Measurements from ENCODE around the gene KLK2. TPM values are rescaled to one million over a fixed set of nuclear protein-coding genes. Genes with fewer than 3 reads are reported as not detected.

Gene KLK2
- total and polyA plus RNA-seq, 2 of the 13 experiments (the other 11 are each of a cell fraction or from before 2014, with no cell fraction given), result 0.11 TPM; not detected in 1

DNA sequence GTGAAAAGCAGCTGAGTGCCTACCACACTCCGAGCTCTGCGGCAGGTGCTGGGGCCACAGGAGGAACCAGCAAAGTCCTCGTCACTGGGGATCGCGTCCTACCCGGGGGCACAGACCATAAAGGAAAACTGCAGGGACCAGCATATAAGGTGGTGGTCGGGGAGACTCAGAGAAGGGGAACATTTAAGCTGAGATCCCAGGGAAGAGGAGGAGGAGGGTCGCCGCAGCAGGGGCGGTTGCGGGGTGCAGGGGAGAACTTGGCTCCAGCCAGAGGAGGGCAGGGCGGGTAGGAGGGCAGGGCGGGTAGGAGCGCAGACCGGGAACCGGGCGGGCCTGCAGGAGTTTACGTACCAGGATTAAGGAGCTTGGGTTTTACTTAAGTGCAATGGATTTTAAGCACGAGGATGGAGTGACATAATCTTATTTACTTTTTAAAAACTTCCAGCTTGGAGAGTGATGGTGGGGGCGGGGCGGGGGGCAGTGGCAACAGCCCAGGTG is 38.9 kb downstream of the KLK2 start:
- POLR2A ChIA-PET, result no interaction called here
- H3K4me2 ChIP-seq (ENCODE audit: low read depth, low read length), result no peak overlapping the region
- H2AFZ ChIP-seq (ENCODE audit: low read length), result no peak overlapping the region
- H3K9ac ChIP-seq (ENCODE audit: insufficient read depth, low read depth, low read length), result no peak overlapping the region
- CTCF ChIA-PET (ENCODE audit: low intra/inter-chr PET ratio, low total read pairs), result no interaction called here
- ATAC-seq (no peak), FAIRE-seq (no peak), DNase-seq (ENCODE audit: low spot score) (no peak)
- 15% methylated on average over 21 of the region's 21 CpGs for WGBS (ENCODE audit: low lambda C conversion rate)
- H3K36me3 ChIP-seq (replicated peaks in 1 of 2; ENCODE audit: control insufficient read depth in 1 of 2, insufficient read depth in 2 of 2, low read length in 2 of 2), result no peaks in the 10 kb centered on the region
- no peak overlapping the region for H3K27ac ChIP-seq (ENCODE audit: extremely low read length, insufficient read depth, low read length)
- BruUV-seq (replicated peaks), result no TSS peak
- TF ChIP-seq ZNF12 (CRISPR knock-in tag; IDR thresholded peaks at IDR 0.05) (no peak), ZNF850 (CRISPR knock-in tag; conservative IDR thresholded peaks at IDR 0.05) (no peak), THAP11 (CRISPR knock-in tag; IDR thresholded peaks at IDR 0.05) (no peak), ZNF143 (CRISPR knock-in tag; IDR thresholded peaks at IDR 0.05) (no peak), SMAD9 (CRISPR knock-in tag; IDR thresholded peaks at IDR 0.05) (no peak), ZNF7 (CRISPR knock-in tag; IDR thresholded peaks at IDR 0.05) (no peak), MTA1 (CRISPR knock-in tag; IDR thresholded peaks at IDR 0.05; ENCODE audit: borderline replicate concordance) (no peak), NFKB2 (CRISPR knock-in tag; IDR thresholded peaks at IDR 0.05; ENCODE audit: borderline replicate concordance) (no peak), ZFP1 (CRISPR knock-in tag; IDR thresholded peaks at IDR 0.05) (no peak), TEAD3 (CRISPR knock-in tag; optimal IDR thresholded peaks at IDR 0.05; ENCODE audit: borderline replicate concordance) (no peak), ZFY (CRISPR knock-in tag; IDR thresholded peaks at IDR 0.05) (no peak), ZNF749 (CRISPR knock-in tag; IDR thresholded peaks at IDR 0.05; ENCODE audit: borderline replicate concordance) (no peak), TCF7 (IDR thresholded peaks at IDR 0.05; ENCODE audit: low read depth) (no peak)
- TF ChIP-seq, protein P1, sequence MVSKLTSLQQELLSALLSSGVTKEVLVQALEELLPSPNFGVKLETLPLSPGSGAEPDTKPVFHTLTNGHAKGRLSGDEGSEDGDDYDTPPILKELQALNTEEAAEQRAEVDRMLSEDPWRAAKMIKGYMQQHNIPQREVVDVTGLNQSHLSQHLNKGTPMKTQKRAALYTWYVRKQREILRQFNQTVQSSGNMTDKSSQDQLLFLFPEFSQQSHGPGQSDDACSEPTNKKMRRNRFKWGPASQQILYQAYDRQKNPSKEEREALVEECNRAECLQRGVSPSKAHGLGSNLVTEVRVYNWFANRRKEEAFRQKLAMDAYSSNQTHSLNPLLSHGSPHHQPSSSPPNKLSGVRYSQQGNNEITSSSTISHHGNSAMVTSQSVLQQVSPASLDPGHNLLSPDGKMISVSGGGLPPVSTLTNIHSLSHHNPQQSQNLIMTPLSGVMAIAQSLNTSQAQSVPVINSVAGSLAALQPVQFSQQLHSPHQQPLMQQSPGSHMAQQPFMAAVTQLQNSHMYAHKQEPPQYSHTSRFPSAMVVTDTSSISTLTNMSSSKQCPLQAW (CRISPR knock-in tag; IDR thresholded peaks at IDR 0.05), result no peak
- TF ChIP-seq, protein P2, sequence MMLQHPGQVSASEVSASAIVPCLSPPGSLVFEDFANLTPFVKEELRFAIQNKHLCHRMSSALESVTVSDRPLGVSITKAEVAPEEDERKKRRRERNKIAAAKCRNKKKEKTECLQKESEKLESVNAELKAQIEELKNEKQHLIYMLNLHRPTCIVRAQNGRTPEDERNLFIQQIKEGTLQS (CRISPR knock-in tag; IDR thresholded peaks at IDR 0.05), result no peak
- TF ChIP-seq, protein P3, sequence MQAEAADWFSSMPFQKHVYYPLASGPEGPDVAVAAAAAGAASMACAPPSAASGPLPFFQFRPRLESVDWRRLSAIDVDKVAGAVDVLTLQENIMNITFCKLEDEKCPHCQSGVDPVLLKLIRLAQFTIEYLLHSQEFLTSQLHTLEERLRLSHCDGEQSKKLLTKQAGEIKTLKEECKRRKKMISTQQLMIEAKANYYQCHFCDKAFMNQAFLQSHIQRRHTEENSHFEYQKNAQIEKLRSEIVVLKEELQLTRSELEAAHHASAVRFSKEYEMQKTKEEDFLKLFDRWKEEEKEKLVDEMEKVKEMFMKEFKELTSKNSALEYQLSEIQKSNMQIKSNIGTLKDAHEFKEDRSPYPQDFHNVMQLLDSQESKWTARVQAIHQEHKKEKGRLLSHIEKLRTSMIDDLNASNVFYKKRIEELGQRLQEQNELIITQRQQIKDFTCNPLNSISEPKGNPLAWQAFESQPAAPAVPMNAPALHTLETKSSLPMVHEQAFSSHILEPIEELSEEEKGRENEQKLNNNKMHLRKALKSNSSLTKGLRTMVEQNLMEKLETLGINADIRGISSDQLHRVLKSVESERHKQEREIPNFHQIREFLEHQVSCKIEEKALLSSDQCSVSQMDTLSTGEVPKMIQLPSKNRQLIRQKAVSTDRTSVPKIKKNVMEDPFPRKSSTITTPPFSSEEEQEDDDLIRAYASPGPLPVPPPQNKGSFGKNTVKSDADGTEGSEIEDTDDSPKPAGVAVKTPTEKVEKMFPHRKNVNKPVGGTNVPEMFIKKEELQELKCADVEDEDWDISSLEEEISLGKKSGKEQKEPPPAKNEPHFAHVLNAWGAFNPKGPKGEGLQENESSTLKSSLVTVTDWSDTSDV (CRISPR knock-in tag; IDR thresholded peaks at IDR 0.05), result no peak
- in situ Hi-C loops (cut with HindIII; ENCODE audit: extremely low pct_ligation_motif_present, low pct_unique_long_range_greater_than_20kb), result no loop called here
- no peak overlapping the region for H3K4me3 ChIP-seq (replicated peaks in 1 of 3; ENCODE audit: insufficient read depth in 1 of 3, low read depth in 2 of 3, low read length in 3 of 3)
- no peaks in the 10 kb centered on the region for H3K9me3 ChIP-seq (ENCODE audit: low read length)
- H3K4me1 ChIP-seq (ENCODE audit: insufficient read depth, low read length), result no peaks in the 10 kb centered on the region
- H3K79me2 ChIP-seq (ENCODE audit: insufficient read depth, low read length), result no peaks in the 10 kb centered on the region
- no peaks in the 10 kb centered on the region for H4K20me1 ChIP-seq (ENCODE audit: insufficient read depth, low read length)
- intact Hi-C loops (cut with micrococcal nuclease; ENCODE audit: unreplicated experiment), result no loop called here
- H3K27me3 ChIP-seq (ENCODE audit: control insufficient read depth in 1 of 2, insufficient read depth in 2 of 2, low read length in 2 of 2), result peaks cover 3 to 39% of the 10 kb centered on the region in 2 experiments

All from HepG2 (cell line).